ENCODE data around the gene CHRM4.
A peak's percentile ranks its signal among the peaks of the same experiment; 100 is the strongest.

CHRM4 gene

GRCh38 chr11:46418751-46419150 is 27.2 kb upstream of the CHRM4 start:
- no peak for TF ChIP-seq CTCF (IDR thresholded peaks at IDR 0.05; ENCODE audit: control insufficient read depth, extremely low read depth, insufficient read depth)
- DNase-seq (ENCODE audit: low read depth), result no peak
- H3K4me3 ChIP-seq (ENCODE audit: low read depth, low read length), result no peak overlapping the region

GRCh38 chr11:46417711-46418110 is 26.1 kb upstream of the CHRM4 start:
- no peak overlapping the region for H3K4me3 ChIP-seq (ENCODE audit: low read depth, low read length)
- no peak for DNase-seq (ENCODE audit: low read depth)
- TF ChIP-seq CTCF (IDR thresholded peaks at IDR 0.05; ENCODE audit: control insufficient read depth, extremely low read depth, insufficient read depth), result no peak

- TF ChIP-seq CTCF (IDR thresholded peaks at IDR 0.05; ENCODE audit: control insufficient read depth, extremely low read depth, insufficient read depth), result no peak
These were observed 23.3 kb upstream of the CHRM4 start for GRCh38 chr11:46414879-46415278.

GRCh38 chr11:46414466-46414796 is 22.9 kb upstream of the CHRM4 start:
- no peak overlapping the region for H3K4me3 ChIP-seq (ENCODE audit: low read depth, low read length)
- TF ChIP-seq CTCF (IDR thresholded peaks at IDR 0.05; ENCODE audit: control insufficient read depth, extremely low read depth, insufficient read depth), result no peak
- DNase-seq (ENCODE audit: low read depth), result no peak

More at GRCh38 chr11:46414879-46415278, 23.3 kb upstream of the CHRM4 start:
- no peak overlapping the region for H3K4me3 ChIP-seq (ENCODE audit: low read depth, low read length)
- no peak for DNase-seq (ENCODE audit: low read depth)

- TF ChIP-seq CTCF (IDR thresholded peaks at IDR 0.05; ENCODE audit: control insufficient read depth, extremely low read depth, insufficient read depth), result no peak
- no peak overlapping the region for H3K4me3 ChIP-seq (ENCODE audit: low read depth, low read length)
- DNase-seq (ENCODE audit: low read depth), result no peak
These were observed 22.3 kb upstream of the CHRM4 start for GRCh38 chr11:46413760-46414465.

GRCh38 chr11:46410021-46410420 is 18.4 kb upstream of the CHRM4 start:
- no peak overlapping the region for H3K4me3 ChIP-seq (ENCODE audit: low read depth, low read length)
- peak; percentile 28 for DNase-seq (ENCODE audit: low read depth)
- peak; percentile 67 for TF ChIP-seq CTCF (IDR thresholded peaks at IDR 0.05; ENCODE audit: control insufficient read depth, extremely low read depth, insufficient read depth)

GRCh38 chr11:46408407-46408986 is 16.9 kb upstream of the CHRM4 start:
- no peak for DNase-seq (ENCODE audit: low read depth)
- TF ChIP-seq CTCF (IDR thresholded peaks at IDR 0.05; ENCODE audit: control insufficient read depth, extremely low read depth, insufficient read depth), result no peak
- H3K4me3 ChIP-seq (ENCODE audit: low read depth, low read length), result no peak overlapping the region
